ENCODE data around the gene CEP72. TPM values are rescaled to one million over a fixed set of nuclear protein-coding genes. Genes with fewer than 3 reads are reported as not detected.
"Not testable (repeated sequence)": the region's sequence is repeated elsewhere in the genome, so short reads cannot be mapped to it uniquely, and the experiment has no call there.

The CEP72 gene
- total RNA-seq, 4 donors from 2014 or later, result 3.3 to 6.6 (median 5.0) TPM

- H3K36me3 ChIP-seq; DNase-seq (ENCODE audit: low spot score in 2 of 2); H3K27ac ChIP-seq; H3K4me1 ChIP-seq; H3K9me3 ChIP-seq; H3K4me3 ChIP-seq; H3K27me3 ChIP-seq: not testable (repeated sequence)
- WGBS, 2 donors, result 86% methylated on average over 13 of the region's 13 CpGs
Measured at GRCh38 chr5:680836-681235, 68.7 kb downstream of the CEP72 start.

GRCh38 chr5:681317-682191 is 69.4 kb downstream of the CEP72 start:
- WGBS, 2 donors, result 89 to 97% methylated on average over 11 of the region's 17 CpGs
- H3K36me3 ChIP-seq; DNase-seq (ENCODE audit: low spot score in 2 of 2); H3K4me3 ChIP-seq; H3K27me3 ChIP-seq; H3K27ac ChIP-seq; H3K4me1 ChIP-seq; H3K9me3 ChIP-seq: not testable (repeated sequence)

- 100% methylated on average over 1 of the region's 3 CpGs; no CpG with 5 or more reads in 1 of the 2 donors for WGBS, 2 donors
- not testable (repeated sequence) for H3K36me3 ChIP-seq; H3K9me3 ChIP-seq; H3K4me1 ChIP-seq; DNase-seq (ENCODE audit: low spot score in 2 of 2); H3K27ac ChIP-seq; H3K4me3 ChIP-seq; H3K27me3 ChIP-seq
Measured at GRCh38 chr5:682216-682615, 70.1 kb downstream of the CEP72 start.

- H3K27me3 ChIP-seq; H3K4me1 ChIP-seq; H3K4me3 ChIP-seq; H3K27ac ChIP-seq; DNase-seq (ENCODE audit: low spot score in 2 of 2); H3K9me3 ChIP-seq; H3K36me3 ChIP-seq: not testable (repeated sequence)
- WGBS, 2 donors, result 72 to 90% methylated on average over 9 to 16 of the region's 17 CpGs
Measured at GRCh38 chr5:682651-683358, 70.7 kb downstream of the CEP72 start.

- Histone ChIP-seq H3K9me3 (no peaks in the 10 kb centered on the region), H3K4me1 (no peaks in the 10 kb centered on the region), H3K36me3 (no peaks in the 10 kb centered on the region), H3K27me3 (no peaks in the 10 kb centered on the region), H3K4me3 (no peak overlapping the region), H3K27ac (no peak overlapping the region)
- 80 to 81% methylated on average over 16 to 29 of the region's 30 CpGs for WGBS, 2 donors
- DNase-seq (ENCODE audit: low spot score in 2 of 2), result no peak
- TF ChIP-seq EP300 (IDR thresholded peaks at IDR 0.05) (no peak), POLR2A (IDR thresholded peaks at IDR 0.05) (no peak), CTCF (IDR thresholded peaks at IDR 0.05) (no peak)
Measured at GRCh38 chr5:683551-684481, 71.7 kb downstream of the CEP72 start.

GRCh38 chr5:684751-685216 is 72.6 kb downstream of the CEP72 start:
- H3K9me3 ChIP-seq, result no peaks in the 10 kb centered on the region
- H3K4me3 ChIP-seq, result no peak overlapping the region
- no peaks in the 10 kb centered on the region for H3K27me3 ChIP-seq
- H3K4me1 ChIP-seq, result no peaks in the 10 kb centered on the region
- TF ChIP-seq EP300 (IDR thresholded peaks at IDR 0.05), result no peak
- H3K27ac ChIP-seq, result no peak overlapping the region
- H3K36me3 ChIP-seq, result no peaks in the 10 kb centered on the region
- no peak for DNase-seq (ENCODE audit: low spot score in 2 of 2)
- WGBS, 2 donors, result 79 to 90% methylated on average over 5 to 13 of the region's 17 CpGs

GRCh38 chr5:685262-686171 is 73.4 kb downstream of the CEP72 start:
- H3K4me1 ChIP-seq, result no peaks in the 10 kb centered on the region
- DNase-seq (ENCODE audit: low spot score in 2 of 2), result no peak
- WGBS, 2 donors, result 84 to 92% methylated on average over 23 to 24 of the region's 24 CpGs

GRCh38 chr5:686172-686523 is 74.0 kb downstream of the CEP72 start:
- not testable (repeated sequence) for H3K4me3 ChIP-seq; H3K27ac ChIP-seq; H3K9me3 ChIP-seq; H3K36me3 ChIP-seq; H3K4me1 ChIP-seq; H3K27me3 ChIP-seq; DNase-seq (ENCODE audit: low spot score in 2 of 2)
- 82 to 97% methylated on average over 9 to 11 of the region's 12 CpGs for WGBS, 2 donors

More at GRCh38 chr5:685262-686171, 73.4 kb downstream of the CEP72 start:
- Histone ChIP-seq H3K27ac (no peak overlapping the region), H3K36me3 (no peaks in the 10 kb centered on the region), H3K9me3 (no peaks in the 10 kb centered on the region), H3K27me3 (no peaks in the 10 kb centered on the region), H3K4me3 (no peak overlapping the region)
- no peak for TF ChIP-seq POLR2A (IDR thresholded peaks at IDR 0.05)
- no peak for TF ChIP-seq EP300 (IDR thresholded peaks at IDR 0.05)
- TF ChIP-seq CTCF (IDR thresholded peaks at IDR 0.05), result no peak

- DNase-seq (ENCODE audit: low spot score in 2 of 2), result not testable (repeated sequence)
- 75% methylated on average over 6 of the region's 12 CpGs; no CpG with 5 or more reads in 1 of the 2 donors for WGBS, 2 donors
Measured at GRCh38 chr5:686936-687335, 74.8 kb downstream of the CEP72 start.

More at GRCh38 chr5:686936-687335, 74.8 kb downstream of the CEP72 start:
- not testable (repeated sequence) for H3K27me3 ChIP-seq, H3K27ac ChIP-seq, H3K4me3 ChIP-seq, H3K4me1 ChIP-seq, H3K9me3 ChIP-seq, H3K36me3 ChIP-seq
